ENCODE data around the gene RBM42.
"Not testable (repeated sequence)": the region's sequence is repeated elsewhere in the genome, so short reads cannot be mapped to it uniquely, and the experiment has no call there.

RBM42 gene, protein sequence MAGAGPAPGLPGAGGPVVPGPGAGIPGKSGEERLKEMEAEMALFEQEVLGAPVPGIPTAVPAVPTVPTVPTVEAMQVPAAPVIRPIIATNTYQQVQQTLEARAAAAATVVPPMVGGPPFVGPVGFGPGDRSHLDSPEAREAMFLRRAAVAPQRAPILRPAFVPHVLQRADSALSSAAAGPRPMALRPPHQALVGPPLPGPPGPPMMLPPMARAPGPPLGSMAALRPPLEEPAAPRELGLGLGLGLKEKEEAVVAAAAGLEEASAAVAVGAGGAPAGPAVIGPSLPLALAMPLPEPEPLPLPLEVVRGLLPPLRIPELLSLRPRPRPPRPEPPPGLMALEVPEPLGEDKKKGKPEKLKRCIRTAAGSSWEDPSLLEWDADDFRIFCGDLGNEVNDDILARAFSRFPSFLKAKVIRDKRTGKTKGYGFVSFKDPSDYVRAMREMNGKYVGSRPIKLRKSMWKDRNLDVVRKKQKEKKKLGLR

DNA sequence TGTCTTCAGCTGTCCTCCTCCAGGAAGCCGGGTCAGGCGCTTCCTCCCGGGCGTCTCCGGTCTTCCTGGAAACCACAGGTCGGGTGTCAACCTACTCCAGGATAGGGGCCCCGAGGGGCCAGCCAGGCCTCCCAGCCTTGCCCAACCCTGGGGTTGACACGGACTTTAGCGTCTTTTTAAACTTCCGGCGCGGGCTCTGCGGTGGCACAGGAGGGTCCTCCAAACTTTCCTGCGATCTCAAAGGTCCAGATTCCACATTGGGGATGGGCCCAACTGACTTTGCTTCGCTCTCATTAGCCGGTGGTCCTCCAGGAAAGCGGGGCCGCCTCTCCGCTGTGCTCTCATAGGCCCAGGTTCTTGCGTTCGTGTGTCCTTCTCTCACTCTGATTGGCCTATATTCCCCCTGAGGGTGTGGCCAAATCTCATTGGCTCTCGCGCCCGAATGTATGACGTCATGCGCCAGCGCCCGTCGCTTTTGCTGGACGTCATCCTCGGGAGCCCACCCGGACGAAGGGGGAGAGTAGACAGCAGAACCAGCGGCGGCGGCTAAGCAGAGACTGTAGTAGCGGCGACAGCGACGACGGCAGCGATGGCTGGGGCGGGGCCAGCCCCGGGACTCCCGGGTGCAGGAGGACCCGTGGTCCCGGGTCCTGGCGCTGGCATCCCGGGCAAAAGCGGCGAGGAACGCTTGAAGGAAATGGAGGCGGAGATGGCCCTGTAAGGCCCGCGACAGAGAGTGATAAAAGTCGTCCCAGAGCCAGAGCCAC is at the start of gene RBM42:
TSS of gene RBM42 (plus strand) at position 472 of the 767 bp plus-strand sequence. CDS start at position 590, 118 bp downstream.
- peak; percentile 96 for DNase-seq

DNA sequence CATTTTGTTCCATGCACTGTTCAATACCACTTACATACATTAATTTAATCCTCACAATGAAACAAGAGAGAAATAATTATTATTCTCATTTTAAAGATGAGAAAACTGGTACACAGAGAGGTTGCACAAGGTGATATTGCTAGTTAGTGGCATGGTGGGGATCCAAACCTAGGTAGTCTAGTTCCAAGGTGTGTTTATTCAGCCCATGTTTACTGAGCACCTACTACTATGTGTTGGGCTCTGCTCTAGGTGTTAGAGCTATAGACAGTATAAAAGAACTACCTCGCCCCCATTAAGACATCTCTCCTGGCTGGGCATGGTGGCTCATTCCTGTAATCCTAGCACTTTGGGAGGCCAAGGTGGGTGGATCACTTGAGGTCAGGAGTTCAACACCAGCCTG is 46.1 kb upstream of the RBM42 start:
- DNase-seq = no peak

DNA sequence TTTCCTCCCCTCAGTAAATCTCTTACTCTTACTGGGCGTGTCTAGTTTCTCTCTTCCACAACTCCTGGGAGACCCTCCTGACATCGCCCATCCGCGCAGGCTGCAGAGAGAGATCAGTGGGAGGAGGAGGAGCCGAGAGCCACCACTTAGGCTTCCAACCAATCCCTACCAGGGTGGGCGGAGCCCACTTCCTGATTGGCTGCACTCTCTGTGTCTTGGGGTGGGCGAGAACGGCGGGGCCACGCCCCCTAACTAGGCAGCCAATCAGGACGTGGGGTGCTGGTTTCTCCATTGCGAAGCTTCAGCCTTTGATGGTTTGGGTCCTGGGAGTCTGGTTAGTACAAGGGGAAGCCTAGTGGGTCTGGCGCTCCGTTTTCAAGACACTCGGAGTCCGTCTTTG is 43.0 kb upstream of the RBM42 start, which contains the start of gene PMIS2:
TSS of gene PMIS2 (plus strand) at position 326 of the 400 bp plus-strand sequence. CDS start 87 bp downstream, outside the sequence.
- no peak for DNase-seq

DNA sequence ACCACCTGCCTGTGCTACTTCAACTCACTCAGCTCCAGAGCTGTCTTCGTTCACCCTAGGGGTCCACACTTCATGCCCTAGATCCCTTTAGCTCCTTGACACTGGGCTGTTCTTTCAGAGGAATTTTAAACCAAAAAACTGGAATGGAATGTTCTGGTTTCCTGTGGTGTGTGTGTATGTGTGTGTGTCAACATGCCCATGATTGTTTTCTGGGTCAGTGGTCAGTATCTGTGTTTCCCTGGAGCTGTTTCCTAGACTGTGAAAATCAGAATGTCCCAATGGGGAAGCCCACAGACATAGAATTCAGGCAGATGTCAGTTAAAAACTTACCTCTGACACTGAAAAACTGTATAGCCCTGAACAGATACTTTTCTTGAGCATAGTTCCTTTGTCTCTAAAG is 41.5 kb upstream of the RBM42 start:
- DNase-seq = no peak

DNA sequence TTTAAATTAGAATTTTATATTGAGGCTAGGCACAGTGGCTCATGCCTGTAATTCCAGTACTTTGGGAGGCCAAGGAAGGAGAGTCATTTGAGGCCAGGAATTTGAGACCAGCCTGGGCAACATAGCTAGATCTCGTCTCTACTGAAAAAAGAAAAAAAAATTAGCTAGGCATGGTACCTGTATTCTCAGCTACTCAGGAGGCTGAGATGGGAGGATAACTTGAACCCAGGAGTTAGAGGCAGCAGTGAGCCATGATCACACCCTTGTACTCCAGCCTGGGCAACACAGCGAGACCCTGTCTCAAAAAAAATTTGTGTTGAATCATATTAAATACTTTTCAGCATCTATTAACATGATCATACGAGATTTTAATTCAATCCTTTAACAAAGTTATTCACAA is 38.0 kb upstream of the RBM42 start:
- no peak for DNase-seq

DNA sequence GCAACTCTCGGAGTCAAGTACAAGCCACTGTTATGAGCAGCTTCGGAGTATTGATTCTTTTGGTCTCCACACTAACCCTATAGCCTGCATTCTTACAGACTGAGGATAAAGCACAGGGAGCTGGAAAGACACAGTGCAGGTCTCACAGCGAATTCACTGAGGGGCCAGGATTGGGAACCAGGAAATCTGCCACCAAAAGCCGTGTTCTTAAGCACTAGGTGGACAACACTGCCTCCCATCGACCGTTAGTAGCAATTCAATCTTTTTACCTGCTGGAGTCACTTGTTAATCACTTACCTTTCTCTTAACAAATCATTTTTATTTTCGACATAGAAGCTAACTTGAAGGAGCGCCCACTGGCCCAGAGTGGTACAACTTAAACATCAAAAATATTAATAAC is 36.6 kb upstream of the RBM42 start:
- DNase-seq = no peak

DNA sequence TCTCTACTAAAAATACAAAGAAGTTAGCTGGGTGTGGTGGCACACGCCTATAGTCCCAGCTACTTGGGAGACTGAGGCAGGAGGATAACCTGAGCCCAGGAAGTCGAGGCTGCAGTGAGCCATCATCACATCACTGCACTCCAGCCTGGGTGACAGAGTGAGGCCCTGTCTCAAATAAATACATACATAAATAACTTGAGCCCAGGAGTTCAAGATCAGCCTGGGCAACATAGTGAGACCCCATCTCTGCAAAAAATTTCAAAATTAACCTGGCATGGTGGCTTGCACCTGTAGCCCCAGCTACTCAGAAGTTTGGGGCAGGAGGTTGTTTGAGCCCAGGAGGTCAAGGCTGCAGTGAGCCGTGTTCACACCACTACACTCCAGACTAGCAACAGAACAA is 33.8 kb upstream of the RBM42 start:
- DNase-seq = not testable (repeated sequence)

DNA sequence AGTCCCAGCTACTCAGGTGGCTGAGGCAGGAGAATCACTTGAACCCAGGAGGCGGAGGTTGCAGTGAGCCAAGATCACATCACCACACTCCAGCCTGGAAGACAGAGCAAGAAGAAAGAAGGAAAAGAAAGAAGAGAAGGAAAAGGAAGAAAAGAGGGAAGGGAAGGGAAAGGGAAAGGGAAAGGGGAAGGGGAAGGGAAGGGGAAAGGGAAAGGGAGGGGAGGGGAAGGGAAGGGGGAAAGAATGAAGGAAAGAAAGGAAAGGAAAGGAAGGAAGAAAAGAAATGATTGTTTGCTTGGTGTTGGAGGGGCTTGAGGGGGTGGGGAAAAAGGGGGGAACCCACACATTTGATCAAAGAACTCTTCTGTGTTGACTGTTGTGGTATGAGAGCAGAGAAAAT is 32.9 kb upstream of the RBM42 start:
- no peak for DNase-seq

DNA sequence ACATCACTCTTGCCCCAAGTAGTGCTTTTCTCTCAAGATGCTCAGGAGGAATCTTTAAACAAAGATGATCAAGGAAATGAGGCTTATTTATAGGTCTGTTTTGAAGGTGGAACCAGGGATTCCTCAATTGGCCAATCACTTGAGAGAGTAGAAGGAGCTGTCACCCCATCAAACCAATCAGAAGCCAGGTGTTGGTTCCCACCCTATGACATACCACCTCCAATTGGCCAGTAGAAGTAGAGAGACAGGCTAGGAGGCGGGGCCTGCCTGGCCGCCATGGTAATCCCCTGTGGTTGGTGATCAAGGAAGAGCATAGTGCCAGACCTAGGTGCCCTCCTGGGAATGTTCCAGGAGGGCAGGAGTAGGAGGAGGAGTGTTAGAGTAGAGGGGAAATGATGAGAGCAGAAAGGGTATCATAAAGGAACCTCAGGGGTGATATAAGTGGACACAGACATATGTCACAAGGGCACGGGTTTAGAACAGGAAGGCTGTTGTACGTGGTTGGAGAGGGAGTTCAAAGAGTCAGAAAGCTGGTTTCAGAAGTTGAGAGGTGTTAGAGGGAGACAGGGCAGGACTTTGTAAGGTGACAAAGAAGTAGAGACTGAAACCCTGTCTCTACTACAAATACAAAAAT is 32.4 kb upstream of the RBM42 start:
- DNase-seq = no peak

DNA sequence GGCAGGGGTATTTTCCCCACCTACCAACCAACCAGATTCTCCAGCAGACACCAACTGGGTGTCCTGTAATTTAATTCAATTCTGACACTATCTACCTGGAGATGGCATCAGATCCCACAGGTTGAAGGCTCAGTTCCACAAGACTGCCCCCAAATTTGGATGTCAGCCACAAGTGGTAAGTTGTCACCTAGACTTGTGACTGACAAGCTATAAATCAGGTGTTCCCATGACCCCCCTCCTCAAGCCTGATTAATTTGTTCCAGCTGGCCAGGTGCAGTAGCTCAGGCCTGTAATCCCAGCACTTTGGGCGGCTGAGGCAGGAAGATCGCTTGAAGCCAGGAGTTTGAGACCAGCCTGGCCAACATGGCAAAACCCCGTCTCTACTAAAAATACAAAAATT is 26.9 kb upstream of the RBM42 start:
- DNase-seq = no peak

DNA sequence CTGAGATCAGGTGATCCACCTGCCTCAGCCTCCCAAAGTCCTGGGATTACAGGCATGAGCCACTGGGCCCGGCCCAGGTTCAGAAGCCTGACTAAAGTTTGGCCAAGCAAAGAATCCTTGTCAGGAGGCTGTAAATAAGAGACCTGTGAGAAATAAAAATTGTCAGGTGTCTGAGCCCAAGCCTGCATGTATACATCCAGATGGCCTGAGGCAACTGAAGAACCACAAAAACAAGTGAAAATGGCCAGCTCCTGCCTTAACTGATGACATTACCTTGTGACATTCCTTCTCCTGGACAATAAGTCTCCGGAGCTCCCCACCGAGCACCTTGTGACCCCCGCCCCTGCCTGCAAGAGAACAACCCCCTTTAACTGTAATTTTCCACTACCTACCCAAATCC is 24.4 kb upstream of the RBM42 start:
- not testable (repeated sequence) for DNase-seq

DNA sequence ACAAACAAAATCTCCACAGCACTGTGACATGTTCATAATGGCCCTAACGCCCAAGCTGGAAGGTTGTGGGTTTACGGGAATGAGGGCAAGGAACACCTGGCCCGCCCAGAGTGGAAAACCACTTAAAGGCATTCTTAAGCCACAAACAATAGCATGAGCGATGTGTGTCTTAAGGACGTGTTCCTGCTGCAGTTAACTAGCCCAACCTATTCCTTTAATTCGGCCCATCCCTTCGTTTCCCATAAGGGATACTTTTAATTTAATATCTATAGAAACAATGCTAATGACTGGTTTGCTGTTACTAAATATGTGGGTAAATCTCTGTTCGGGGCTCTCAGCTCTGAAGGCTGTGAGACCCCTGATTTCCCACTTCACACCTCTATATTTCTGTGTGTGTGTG is 21.7 kb upstream of the RBM42 start:
- DNase-seq = not testable (repeated sequence)

DNA sequence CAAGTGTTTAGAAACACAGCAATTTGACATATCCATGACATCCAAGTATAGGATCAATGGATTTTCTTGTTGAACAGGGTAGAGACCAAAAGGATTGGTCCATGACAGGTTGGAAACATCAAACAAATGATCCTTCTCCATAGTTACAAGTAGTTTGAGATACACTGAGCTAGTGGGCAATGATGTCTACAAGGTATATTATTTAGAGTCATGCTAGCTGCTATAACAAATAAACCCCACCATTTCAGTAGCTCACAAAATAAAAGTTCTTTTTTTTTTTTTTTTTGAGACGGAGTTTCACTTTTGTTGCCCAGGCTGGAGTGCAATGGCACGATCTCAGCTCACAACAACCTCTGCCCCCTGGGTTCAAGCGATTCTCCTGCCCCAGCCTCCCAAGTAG is 21.2 kb upstream of the RBM42 start:
- DNase-seq = no peak

DNA sequence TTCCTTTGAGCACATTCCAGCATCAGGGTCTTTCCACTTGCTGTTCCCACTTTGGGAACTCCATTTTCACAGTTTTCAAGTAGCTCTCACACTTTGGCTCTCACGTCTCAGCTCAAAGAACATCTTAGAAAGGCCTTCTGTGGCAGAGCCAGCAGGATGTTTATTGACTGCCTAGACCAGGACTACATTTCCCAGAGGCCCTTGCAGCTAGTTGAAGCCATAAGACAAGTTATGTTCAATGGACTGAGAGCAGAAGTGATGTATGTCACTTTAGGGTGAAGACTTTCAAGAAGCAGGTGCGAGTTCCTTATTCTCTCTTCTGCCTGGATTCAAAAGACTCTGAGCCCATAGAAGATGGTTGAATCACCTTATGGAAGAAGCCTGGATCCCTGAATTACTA is 20.6 kb upstream of the RBM42 start:
- no peak for DNase-seq

DNA sequence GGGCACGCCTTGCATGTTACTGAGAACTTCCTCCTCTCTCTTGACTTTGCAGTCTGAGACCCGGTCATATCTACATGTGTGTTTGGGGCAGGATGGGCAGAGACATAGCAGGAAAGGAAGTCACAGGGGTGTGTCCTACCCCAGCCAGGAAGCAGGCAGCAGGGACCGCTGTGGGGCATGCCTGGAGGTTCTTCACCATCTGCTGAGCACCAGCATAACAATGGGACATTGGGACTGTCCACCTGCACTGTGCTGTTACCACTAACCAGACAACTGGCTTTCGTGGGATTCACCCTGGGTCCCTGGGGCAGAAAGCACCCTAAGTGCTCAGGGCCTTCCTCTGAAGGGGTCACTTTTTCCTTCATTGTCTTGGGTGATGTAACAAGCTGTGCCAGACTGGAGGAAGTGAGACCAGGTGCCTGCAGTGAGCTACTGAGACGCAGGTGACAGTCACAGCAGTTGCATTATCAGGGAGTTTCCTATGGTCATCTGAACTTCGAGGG is 18.9 kb upstream of the RBM42 start:
- DNase-seq = no peak

DNA sequence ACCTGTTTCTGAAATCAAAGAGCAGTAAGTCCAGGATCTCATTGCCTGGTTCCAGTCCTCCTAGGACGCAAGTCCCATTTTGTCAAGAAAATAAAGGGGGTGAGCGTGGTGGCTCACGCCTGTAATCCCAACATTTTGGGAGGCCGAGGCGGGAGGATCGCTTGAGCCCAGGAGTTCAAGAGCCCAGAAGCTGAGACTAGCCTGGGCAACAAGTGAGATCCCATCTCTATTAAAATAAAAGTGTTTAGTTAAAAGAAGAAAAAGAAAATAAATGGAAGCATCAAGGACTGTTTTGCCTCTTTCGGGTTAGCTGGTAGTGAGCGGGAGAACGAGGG is 16.6 kb upstream of the RBM42 start:
- no peak for DNase-seq

DNA sequence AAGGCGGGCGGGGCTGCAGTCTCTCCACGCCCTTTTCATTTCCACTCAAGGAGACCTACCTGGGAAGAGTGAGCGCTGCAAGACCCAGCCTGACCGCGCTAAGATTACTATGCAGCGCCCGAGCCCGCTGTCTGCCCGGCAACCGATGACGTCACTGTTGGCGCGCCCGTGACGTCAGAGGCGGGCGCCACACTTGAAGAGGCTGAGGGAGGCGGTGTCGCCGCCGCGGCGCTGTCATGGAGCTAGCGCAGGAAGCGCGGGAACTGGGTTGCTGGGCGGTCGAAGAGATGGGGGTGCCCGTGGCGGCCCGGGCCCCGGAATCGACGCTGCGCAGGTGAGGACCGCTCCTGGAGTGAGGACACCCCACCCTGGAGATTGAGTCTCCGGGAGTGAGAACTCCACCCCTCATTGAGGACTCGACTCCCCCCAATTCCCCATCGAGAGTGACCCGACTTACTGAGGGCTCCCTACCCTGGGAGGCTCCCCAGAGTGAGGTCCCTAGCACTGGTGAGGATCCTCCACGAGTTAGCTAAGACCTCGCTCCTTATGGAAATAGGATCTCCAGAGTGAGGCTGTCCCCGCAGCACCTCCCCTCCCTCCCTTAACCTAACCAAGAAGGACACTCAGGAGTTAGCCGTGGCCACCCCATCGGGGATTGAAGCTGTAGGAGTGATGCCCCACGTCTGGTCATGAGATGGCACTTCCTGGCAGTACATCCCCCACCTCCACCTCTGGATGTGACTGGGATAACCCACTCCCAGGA is 16.1 kb upstream of the RBM42 start, which contains the start of gene HAUS5:
TSS of gene HAUS5 (plus strand) at position 177 of the 763 bp plus-strand sequence. CDS start at position 237, 60 bp downstream.
- peak; percentile 94 for DNase-seq

DNA sequence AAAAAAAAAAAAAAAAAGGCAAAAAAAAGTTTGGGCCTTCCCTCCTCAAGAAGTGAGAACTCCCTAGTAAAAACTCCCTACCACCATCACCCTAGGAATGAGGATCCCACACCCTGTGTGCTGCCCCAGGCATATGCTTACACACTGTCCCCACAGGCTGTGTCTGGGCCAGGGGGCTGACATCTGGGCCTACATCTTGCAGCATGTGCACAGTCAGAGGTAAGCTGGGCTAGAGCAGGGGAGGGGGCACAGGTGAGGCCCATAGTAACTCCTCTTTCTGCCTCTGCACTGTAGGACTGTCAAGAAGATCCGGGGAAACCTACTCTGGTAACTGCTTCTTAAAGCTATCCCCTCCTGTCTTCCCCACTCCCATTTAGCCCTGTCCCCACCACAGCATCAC is 15.3 kb upstream of the RBM42 start:
- DNase-seq = no peak

DNA sequence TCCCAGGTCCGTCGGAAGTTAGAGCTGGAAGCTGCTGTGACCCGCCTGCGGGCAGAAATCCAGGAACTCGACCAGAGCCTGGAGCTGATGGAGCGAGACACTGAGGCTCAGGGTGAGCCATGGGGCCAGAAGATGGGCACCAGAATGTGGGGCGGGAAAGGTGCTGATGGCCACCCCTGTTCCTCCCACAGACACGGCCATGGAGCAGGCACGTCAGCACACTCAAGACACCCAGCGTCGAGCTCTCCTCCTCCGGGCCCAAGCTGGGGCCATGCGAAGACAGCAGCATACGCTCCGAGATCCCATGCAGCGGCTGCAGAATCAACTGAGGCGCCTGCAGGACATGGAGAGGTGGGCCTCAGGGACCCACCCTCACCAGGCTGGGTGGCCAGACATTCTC is 13.8 kb upstream of the RBM42 start:
- DNase-seq = no peak

DNA sequence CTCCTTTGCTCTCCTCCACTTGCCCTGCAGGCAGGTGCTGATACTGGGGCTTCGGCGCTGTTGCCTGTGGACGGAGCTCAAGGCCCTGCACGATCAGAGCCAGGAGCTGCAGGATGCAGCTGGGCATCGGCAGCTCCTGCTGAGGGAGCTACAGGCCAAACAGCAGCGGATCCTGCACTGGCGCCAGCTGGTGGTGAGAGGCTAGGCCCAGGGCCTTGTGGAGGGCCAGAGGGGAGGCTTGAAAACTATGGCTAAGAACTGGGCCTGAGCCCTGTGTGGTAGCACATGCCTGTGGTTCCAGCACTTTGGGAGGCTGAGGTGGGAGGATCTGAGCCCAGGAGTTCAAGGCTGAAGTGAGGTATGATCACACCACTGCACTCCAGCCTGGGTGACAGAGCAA is 10.0 kb upstream of the RBM42 start:
- DNase-seq = no peak

DNA sequence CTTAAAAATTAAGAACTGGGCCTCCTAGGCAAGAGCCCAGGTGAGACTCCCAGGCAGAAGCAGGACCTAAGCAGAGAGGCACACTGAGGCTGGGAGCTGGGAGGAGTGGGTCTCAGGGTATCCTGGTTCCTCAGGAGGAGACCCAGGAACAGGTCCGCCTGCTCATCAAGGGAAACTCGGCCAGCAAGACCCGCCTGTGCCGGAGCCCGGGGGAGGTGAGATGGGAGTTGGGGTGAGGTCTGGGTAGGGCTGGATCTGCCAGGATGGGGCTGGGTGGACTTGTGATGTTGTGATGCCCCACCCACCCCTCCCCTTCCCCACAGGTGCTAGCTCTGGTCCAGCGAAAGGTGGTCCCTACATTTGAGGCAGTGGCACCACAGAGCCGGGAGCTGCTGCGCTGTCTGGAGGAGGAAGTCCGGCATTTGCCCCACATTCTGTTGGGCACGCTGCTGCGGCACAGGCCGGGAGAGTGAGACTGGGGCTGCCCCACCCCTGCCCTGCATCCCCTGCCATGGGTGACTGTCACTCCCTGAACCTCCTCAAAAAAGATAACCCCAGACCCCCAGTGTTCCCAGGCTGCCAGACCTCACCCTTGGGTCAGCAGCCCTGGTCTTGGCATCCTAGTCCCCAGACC is 9.4 kb upstream of the RBM42 start:
- DNase-seq = no peak

DNA sequence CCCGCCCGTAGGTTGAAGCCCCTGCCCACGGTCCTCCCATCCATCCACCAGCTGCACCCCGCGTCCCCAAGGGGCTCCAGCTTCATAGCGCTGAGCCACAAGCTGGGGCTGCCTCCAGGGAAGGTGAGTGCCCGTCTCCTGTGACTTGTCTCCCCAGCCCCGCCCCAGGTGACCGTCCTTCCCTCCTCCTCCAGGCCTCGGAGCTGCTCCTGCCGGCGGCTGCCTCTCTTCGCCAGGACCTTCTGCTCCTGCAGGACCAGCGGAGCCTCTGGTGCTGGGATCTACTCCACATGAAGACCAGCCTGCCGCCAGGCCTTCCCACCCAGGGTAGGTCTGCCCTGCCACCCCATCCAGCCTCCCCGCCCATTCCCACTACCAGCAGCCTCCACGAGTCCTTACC is 8.8 kb upstream of the RBM42 start:
- no peak for DNase-seq

All from activated CD4-positive, alpha-beta T cell treated with anti-CD3 and anti-CD28 coated beads, Interleukin-2, amount 50 U/mL, for 1 hour (primary cell).